Karpas-422 (cell line): ENCODE data around the gene SDCBP2. TPM values are rescaled to one million over a fixed set of nuclear protein-coding genes. Genes with fewer than 3 reads are reported as not detected.

ENCODE experiments used
- DNase-seq: peaks from one replicate; pipeline ENCODE4 v3.0.0-alpha.2; 2015
- H2AFZ ChIP-seq: fragments of 200-600 bp; sonication (generic); 2 replicates; pipeline ENCODE4 v1.6.1; 2014; ENCODE audit warnings: antibody characterized with exemption, low read length, mixed read lengths
- H3K27ac ChIP-seq: fragments of 200-600 bp; sonication (generic); 2 replicates; pipeline ENCODE4 v1.5.1; 2014; ENCODE audit warnings: mild to moderate bottlenecking, low read length, moderate library complexity
- H3K27me3 ChIP-seq: fragments of 200-600 bp; sonication (generic); 2 replicates; pipeline ENCODE4 v1.6.1; 2014; ENCODE audit warnings: low read length, mixed read lengths
- H3K36me3 ChIP-seq: fragments of 200-600 bp; sonication (generic); 2 replicates; pipeline ENCODE4 v1.6.1; 2014; ENCODE audit warnings: low read length, mixed read lengths; ENCODE audit not compliant: insufficient read depth
- H3K4me1 ChIP-seq: fragments of 200-600 bp; sonication (generic); 2 replicates; pipeline ENCODE4 v1.6.1; 2014; ENCODE audit warnings: mild to moderate bottlenecking, low read length, mixed read lengths
- H3K4me2 ChIP-seq: fragments of 200-600 bp; sonication (generic); 2 replicates; pipeline ENCODE4 v1.6.1; 2014; ENCODE audit warnings: low read length, low read depth, mild to moderate bottlenecking; ENCODE audit not compliant: poor library complexity, severe bottlenecking
- H3K4me3 ChIP-seq: fragments of 200-600 bp; sonication (generic); 2 replicates; pipeline ENCODE4 v1.5.1; 2014; ENCODE audit warnings: mild to moderate bottlenecking, antibody characterized with exemption, low read length, mixed read lengths
- H3K79me2 ChIP-seq: fragments of 200-600 bp; sonication (generic); 2 replicates; pipeline ENCODE4 v1.6.1; 2014; ENCODE audit warnings: mild to moderate bottlenecking, low read length, mixed read lengths
- H3K9ac ChIP-seq: fragments of 200-600 bp; sonication (generic); 2 replicates; pipeline ENCODE4 v1.6.0; 2014; ENCODE audit warnings: low read length
- H3K9me2 ChIP-seq: fragments of 200-600 bp; sonication (generic), shearing (Covaris generic); replicated peaks from 2 replicates; pipeline ENCODE4 v1.6.0; 2014; ENCODE audit warnings: mild to moderate bottlenecking, low read length, moderate library complexity; ENCODE audit not compliant: insufficient read depth
- H3K9me3 ChIP-seq: fragments of 300-700, 200-600 bp; sonication (generic); 2 replicates; pipeline ENCODE4 v1.6.1; 2014; ENCODE audit warnings: low read length, mixed read lengths
- H4K20me1 ChIP-seq: fragments of 200-600 bp; sonication (generic); 2 replicates; pipeline ENCODE4 v1.6.1; 2014; ENCODE audit warnings: mild to moderate bottlenecking, antibody characterized with exemption, low read length, low read depth; ENCODE audit not compliant: insufficient read depth
- total RNA-seq: library from RNA; depleted of rRNA; stranded (reverse); fragments of >200 nt; shearing (Covaris generic); gene quantifications from 2 replicates; pipeline ENCODE4 v1.2.3, GENCODE V29; 2014; ENCODE audit warnings: low replicate concordance

SDCBP2 gene
- total RNA-seq, 1 experiment from 2014 or later = not detected

DNA sequence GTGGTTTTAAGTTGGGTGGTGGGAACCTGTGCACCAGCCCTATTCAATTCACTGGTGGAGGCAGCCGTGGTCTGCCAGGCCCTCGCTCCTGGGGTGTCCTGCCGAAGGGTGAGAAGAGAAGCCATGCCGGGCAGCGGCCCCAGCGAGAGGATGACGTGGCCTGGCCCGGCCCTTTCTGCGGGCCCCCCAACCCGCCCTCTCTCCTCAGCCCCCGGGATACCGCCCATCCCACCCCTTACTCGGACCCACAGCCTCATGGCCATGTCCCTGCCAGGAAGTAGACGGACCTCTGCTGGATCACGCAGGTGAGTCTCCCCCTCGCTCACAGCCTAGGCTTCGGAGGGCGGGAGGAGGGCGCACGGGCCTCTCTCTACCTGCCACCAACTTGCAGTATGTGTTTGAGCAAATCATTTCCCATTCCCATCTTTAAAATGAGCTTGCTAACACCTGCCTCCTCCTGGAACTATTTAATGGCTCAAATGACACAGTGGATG lies 32.8 kb downstream of the SDCBP2 start:
- Histone ChIP-seq H4K20me1 (no peaks in the 10 kb centered on the region), H3K27me3 (no peaks in the 10 kb centered on the region), H3K4me3 (no peak overlapping the region), H3K4me1 (no peaks in the 10 kb centered on the region), H3K9me2 (no peaks in the 10 kb centered on the region), H3K27ac (no peak overlapping the region), H3K9me3 (no peaks in the 10 kb centered on the region), H2AFZ (no peak overlapping the region), H3K36me3 (no peaks in the 10 kb centered on the region), H3K79me2 (no peaks in the 10 kb centered on the region), H3K9ac (no peak overlapping the region), H3K4me2 (no peak overlapping the region)
- no peak for DNase-seq

DNA sequence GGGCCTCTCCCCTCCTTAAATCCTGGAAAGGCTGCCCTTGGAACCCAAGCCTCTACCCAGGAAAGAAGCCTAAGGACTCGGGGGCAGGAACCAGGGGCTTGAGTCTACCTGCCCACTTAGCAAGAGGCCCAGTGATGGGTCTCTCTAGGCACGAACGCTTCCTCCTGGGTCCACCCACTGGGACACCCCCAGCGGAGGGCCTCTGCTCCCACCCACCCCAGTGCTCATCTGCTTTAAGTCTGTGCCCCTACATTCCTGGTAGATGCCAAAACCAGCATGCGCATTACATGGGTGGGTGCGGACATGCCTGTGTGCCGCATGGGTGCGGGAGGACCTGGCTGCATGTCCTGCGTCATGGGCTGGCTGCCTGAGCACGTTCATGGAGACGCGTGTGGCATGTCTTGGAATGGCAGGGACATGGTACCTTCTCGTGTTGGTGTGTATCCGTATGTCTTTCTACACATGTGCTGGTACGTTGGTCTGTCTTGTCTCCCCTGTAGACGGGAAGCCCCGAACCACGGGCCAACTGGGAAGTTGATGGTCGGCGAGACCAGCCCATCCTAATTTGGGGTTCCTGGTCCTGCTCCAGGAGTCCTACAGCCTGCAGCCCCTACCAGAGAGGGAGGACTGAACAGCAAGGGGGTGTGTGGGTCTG lies 33.5 kb downstream of the SDCBP2 start:
- no peak overlapping the region for H3K9ac ChIP-seq
- no peak overlapping the region for H3K27ac ChIP-seq
- no peaks in the 10 kb centered on the region for H3K79me2 ChIP-seq
- H3K9me2 ChIP-seq = no peaks in the 10 kb centered on the region
- H3K4me1 ChIP-seq = no peaks in the 10 kb centered on the region
- no peak overlapping the region for H2AFZ ChIP-seq
- no peak overlapping the region for H3K4me2 ChIP-seq
- no peaks in the 10 kb centered on the region for H3K9me3 ChIP-seq
- no peaks in the 10 kb centered on the region for H4K20me1 ChIP-seq
- no peak for DNase-seq
- no peaks in the 10 kb centered on the region for H3K27me3 ChIP-seq
- H3K36me3 ChIP-seq = no peaks in the 10 kb centered on the region
- no peak overlapping the region for H3K4me3 ChIP-seq

DNA sequence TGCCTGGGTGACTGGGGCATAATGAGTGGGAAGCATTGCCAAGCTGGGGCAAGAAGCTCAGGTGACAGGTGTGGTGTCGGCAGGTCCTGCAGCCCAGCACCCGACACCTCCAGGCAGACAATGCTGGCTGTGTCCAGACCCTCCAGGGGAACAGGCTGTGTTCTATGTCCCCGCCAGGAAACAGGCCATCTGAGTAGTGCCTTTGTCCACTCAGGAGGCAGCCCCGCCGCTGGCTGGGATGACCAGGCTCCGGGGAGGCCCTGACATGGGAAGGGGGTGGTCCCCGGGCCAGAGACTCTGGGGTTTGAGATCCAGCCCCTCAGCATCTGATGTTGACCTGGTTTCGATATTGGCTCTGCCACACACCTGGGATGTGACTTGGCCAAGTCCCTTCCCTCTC lies 34.4 kb downstream of the SDCBP2 start:
- H3K4me3 ChIP-seq = no peak overlapping the region
- H3K27me3 ChIP-seq = no peaks in the 10 kb centered on the region
- no peak overlapping the region for H2AFZ ChIP-seq
- no peaks in the 10 kb centered on the region for H3K4me1 ChIP-seq
- no peaks in the 10 kb centered on the region for H3K36me3 ChIP-seq
- H3K27ac ChIP-seq = no peak overlapping the region
- no peaks in the 10 kb centered on the region for H3K9me2 ChIP-seq
- no peaks in the 10 kb centered on the region for H3K9me3 ChIP-seq
- H3K79me2 ChIP-seq = no peaks in the 10 kb centered on the region
- no peak overlapping the region for H3K9ac ChIP-seq
- H4K20me1 ChIP-seq = no peaks in the 10 kb centered on the region
- no peak overlapping the region for H3K4me2 ChIP-seq
- no peak for DNase-seq

DNA sequence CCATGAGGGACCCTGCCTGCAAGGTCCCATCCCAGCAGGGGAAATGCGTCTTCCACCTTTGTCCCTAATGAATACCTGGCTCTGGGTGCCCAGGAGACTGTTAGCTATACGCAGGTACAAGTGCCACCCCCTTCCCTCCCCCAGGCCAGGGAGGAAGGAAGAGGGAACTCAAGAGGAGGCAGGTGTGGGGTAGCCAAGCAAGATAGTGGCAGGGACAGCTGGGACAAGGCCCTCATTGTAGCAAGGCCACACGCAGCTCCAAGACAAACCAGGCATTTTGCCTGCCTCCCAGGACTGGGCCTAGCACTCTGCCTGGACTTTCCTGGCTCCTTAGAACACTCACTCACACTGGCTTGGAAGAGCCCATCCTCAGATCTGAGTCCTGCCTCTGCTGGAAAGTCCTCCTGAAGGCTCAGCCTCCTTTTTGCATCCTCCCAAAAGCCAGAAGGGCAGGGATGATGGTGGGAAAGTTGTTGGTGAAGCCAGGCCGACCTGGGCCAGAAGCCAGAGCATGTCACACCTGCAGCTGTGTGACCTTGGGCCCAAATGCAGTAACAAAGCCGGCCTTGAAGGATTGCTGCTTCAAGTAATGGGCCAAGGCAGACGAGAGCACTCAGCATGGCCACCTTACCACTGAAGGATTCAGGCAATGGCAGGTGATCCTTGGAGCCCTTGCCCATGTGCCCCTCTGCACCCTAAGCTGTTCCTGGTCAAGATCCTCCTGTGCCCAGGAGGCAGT lies 35.1 kb downstream of the SDCBP2 start:
- no peak overlapping the region for H2AFZ ChIP-seq
- no peak overlapping the region for H3K4me3 ChIP-seq
- no peak overlapping the region for H3K27ac ChIP-seq
- no peak overlapping the region for H3K9ac ChIP-seq
- H3K4me1 ChIP-seq = no peaks in the 10 kb centered on the region
- no peaks in the 10 kb centered on the region for H3K27me3 ChIP-seq
- H3K79me2 ChIP-seq = no peaks in the 10 kb centered on the region
- H4K20me1 ChIP-seq = no peaks in the 10 kb centered on the region
- H3K4me2 ChIP-seq = no peak overlapping the region
- no peaks in the 10 kb centered on the region for H3K9me3 ChIP-seq
- H3K9me2 ChIP-seq = no peaks in the 10 kb centered on the region
- no peak for DNase-seq
- no peaks in the 10 kb centered on the region for H3K36me3 ChIP-seq

DNA sequence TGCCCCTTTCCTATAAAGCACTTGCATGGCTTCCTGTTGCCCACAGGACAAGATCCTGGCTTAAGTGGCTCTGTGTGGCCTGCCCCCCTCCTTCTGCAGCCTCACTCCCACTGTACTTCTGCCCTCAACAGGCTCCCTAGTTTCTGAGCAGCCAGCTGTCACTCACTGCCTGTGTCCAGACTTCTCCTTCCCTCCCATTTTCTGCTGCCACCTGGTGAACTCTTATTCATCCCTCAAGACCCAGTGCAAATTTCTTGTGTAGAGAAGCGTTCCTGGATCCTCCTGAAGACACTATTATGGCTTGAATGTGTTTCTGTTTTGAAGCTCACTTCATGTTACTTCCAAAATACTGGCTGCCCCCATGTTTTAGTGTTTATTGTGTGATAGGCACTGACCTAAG lies 36.3 kb downstream of the SDCBP2 start:
- H3K9me2 ChIP-seq = no peaks in the 10 kb centered on the region
- DNase-seq = no peak
- no peaks in the 10 kb centered on the region for H3K27me3 ChIP-seq
- no peaks in the 10 kb centered on the region for H4K20me1 ChIP-seq
- no peak overlapping the region for H3K4me3 ChIP-seq
- H3K27ac ChIP-seq = no peak overlapping the region
- H3K4me2 ChIP-seq = no peak overlapping the region
- no peaks in the 10 kb centered on the region for H3K9me3 ChIP-seq
- no peaks in the 10 kb centered on the region for H3K4me1 ChIP-seq
- H3K9ac ChIP-seq = no peak overlapping the region
- H2AFZ ChIP-seq = no peak overlapping the region
- H3K36me3 ChIP-seq = no peaks in the 10 kb centered on the region
- no peaks in the 10 kb centered on the region for H3K79me2 ChIP-seq

DNA sequence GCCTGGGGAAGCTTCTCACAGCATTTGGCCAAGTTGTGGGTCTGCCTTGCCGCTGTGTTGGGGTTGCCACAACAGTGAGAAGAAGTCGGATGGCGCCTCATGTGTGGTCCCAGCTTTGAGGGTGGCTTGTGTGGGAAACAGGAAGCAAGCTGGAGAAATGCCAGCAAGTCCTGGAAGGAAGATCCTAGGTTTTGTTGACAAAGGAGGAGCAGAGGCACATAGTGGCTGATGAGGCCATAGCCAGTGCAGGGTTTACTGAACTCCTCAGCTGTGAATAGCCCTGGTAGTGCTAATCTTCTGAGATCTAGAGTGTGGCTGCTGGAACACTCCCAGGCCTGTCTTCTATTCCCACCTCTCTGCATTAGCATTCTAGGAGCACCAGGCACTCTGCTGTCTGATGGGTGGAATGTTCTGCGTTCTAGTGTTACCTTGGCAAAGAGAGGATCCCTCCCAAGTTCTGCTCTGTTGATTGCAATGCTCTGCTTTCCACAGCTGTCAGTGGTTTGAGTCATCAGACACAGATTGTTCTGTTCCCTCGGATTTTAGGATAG lies 37.7 kb downstream of the SDCBP2 start:
- H2AFZ ChIP-seq = no peak overlapping the region
- DNase-seq = no peak
- H3K9me2 ChIP-seq = no peaks in the 10 kb centered on the region
- no peaks in the 10 kb centered on the region for H3K4me1 ChIP-seq
- no peaks in the 10 kb centered on the region for H3K79me2 ChIP-seq
- no peak overlapping the region for H3K9ac ChIP-seq
- no peak overlapping the region for H3K27ac ChIP-seq
- no peaks in the 10 kb centered on the region for H3K9me3 ChIP-seq
- no peaks in the 10 kb centered on the region for H3K36me3 ChIP-seq
- H3K27me3 ChIP-seq = no peaks in the 10 kb centered on the region
- H3K4me2 ChIP-seq = no peak overlapping the region
- no peaks in the 10 kb centered on the region for H4K20me1 ChIP-seq
- no peak overlapping the region for H3K4me3 ChIP-seq

DNA sequence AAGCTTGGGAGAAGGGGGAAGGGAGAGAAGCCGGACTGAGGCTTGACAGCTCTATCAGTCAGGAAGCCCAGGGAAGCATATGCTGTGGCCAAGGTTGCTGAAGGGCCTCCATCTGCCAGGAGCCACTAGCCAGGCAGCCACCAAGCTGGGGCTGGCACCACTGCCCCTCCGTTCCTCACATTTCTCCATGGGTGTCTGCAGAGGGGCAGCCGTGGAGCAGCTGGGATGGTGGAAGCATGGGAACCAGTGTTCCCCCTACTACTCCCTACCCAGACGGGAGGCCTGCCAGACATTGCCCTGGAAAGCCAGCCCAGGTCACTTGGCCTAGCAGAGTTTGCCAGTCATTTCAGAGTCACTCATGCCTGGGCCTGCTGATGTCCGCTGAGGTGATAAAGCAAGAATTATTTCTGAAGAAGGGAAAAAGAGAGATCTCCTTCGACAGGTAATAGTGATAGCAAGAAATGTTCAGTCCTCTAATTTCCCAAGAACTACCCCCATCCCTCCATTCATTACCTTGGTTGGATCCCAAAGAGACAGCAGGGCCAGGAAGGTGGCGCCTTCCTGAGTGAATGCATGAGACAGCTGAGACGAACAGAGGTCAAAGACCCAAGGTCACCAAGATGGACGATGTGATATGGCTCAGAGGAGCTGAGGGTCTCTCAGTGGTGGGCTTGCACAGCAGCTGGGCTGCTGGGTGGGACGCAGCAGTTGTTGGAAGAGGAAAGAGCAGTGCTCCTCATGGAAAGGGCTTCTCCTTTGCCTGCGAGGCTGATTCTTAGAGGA lies 41.0 kb downstream of the SDCBP2 start:
- DNase-seq = no peak

DNA sequence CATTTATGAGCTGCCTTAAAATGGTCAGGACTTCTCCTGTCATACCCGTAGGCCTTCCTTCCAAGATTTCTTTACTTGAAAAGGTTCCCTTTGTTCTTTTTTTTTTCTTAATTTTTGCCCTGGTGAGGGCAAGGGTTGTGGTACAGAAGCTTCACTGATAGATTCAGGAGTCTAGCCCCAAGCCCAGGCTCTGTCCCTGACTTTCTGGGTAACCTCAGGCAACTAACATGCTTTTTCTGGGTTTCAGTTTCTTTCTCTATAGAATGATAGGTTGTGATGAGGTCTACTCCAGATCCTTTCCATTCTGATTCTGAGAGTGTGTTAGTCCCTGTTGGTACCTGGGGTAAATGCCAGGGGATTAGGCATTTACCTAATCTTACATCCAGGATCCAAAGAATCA lies 41.6 kb downstream of the SDCBP2 start:
- DNase-seq = no peak
- no peak overlapping the region for H3K4me3 ChIP-seq
- H3K27me3 ChIP-seq = no peaks in the 10 kb centered on the region
- H3K79me2 ChIP-seq = no peaks in the 10 kb centered on the region
- H3K9me2 ChIP-seq = no peaks in the 10 kb centered on the region
- H4K20me1 ChIP-seq = no peaks in the 10 kb centered on the region
- H3K27ac ChIP-seq = no peak overlapping the region
- H3K4me2 ChIP-seq = no peak overlapping the region
- no peaks in the 10 kb centered on the region for H3K4me1 ChIP-seq
- H3K36me3 ChIP-seq = no peaks in the 10 kb centered on the region
- H2AFZ ChIP-seq = no peak overlapping the region
- no peak overlapping the region for H3K9ac ChIP-seq
- H3K9me3 ChIP-seq = no peaks in the 10 kb centered on the region

More for the DNA sequence above, 41.0 kb downstream of the SDCBP2 start:
- no peaks in the 10 kb centered on the region for H3K79me2 ChIP-seq
- H3K9ac ChIP-seq = no peak overlapping the region
- H3K4me3 ChIP-seq = no peak overlapping the region
- H3K27me3 ChIP-seq = no peaks in the 10 kb centered on the region
- H4K20me1 ChIP-seq = no peaks in the 10 kb centered on the region
- no peak overlapping the region for H3K27ac ChIP-seq
- no peaks in the 10 kb centered on the region for H3K4me1 ChIP-seq
- no peaks in the 10 kb centered on the region for H3K9me3 ChIP-seq
- no peak overlapping the region for H2AFZ ChIP-seq
- H3K36me3 ChIP-seq = no peaks in the 10 kb centered on the region
- no peaks in the 10 kb centered on the region for H3K9me2 ChIP-seq
- no peak overlapping the region for H3K4me2 ChIP-seq
